Neural progenitor cell (in vitro differentiated cells): ENCODE results near the gene CTLA4. TPM values are rescaled to one million over a fixed set of nuclear protein-coding genes. Genes with fewer than 3 reads are reported as not detected.

ENCODE experiments used
- DNase-seq: peaks from one replicate; pipeline ENCODE4 v3.0.0-alpha.2; 2016; ENCODE audit warnings: low spot score
- H2AFZ ChIP-seq: fragments of 200-600 bp; sonication (generic); replicated peaks from 2 replicates; pipeline ENCODE4 v1.6.1; 2016; ENCODE audit warnings: antibody characterized with exemption
- H3F3A ChIP-seq: fragments of 200-600 bp; sonication (generic); 2 replicates; pipeline ENCODE4 v1.6.1; 2016; ENCODE audit warnings: antibody characterized with exemption, low read depth
- H3K27ac ChIP-seq: fragments of 200-600 bp; sonication (generic); 2 replicates; pipeline ENCODE4 v1.5.1; 2016; ENCODE audit warnings: mild to moderate bottlenecking
- H3K27me3 ChIP-seq: fragments of 200-600 bp; sonication (generic); 2 replicates; pipeline ENCODE4 v1.6.1; 2016; ENCODE audit warnings: mild to moderate bottlenecking, moderate library complexity
- H3K36me3 ChIP-seq: fragments of 200-600 bp; sonication (generic); 2 replicates; pipeline ENCODE4 v1.5.1; 2016
- H3K4me1 ChIP-seq: fragments of 200-600 bp; sonication (generic); 2 replicates; pipeline ENCODE4 v1.6.1; 2016; ENCODE audit warnings: mixed run types
- H3K4me2 ChIP-seq: fragments of 200-600 bp; sonication (generic); 2 replicates; pipeline ENCODE4 v1.6.1; 2016
- H3K4me3 ChIP-seq: fragments of 200-600 bp; sonication (generic); 2 replicates; pipeline ENCODE4 v1.5.1; 2016
- H3K79me2 ChIP-seq: fragments of 200-600 bp; sonication (generic); 2 replicates; pipeline ENCODE4 v1.6.1; 2016; ENCODE audit warnings: low read depth
- H3K9ac ChIP-seq: fragments of 200-600 bp; sonication (generic); 2 replicates; pipeline ENCODE4 v1.6.1; 2016
- H3K9me3 ChIP-seq: fragments of 200-600 bp; sonication (generic); 2 replicates; pipeline ENCODE4 v1.5.1; 2016; ENCODE audit warnings: low read depth
- H4K20me1 ChIP-seq: fragments of 200-600 bp; sonication (generic); 2 replicates; pipeline ENCODE4 v1.6.1; 2016; ENCODE audit warnings: low read depth
- H3K27ac Mint-ChIP-seq: 3 replicates; pipeline ENCODE4 v1.8.0; 2021; ENCODE audit warnings: mixed read lengths
- H3K27me3 Mint-ChIP-seq: 2 replicates; pipeline ENCODE4 v1.8.0; 2022; ENCODE audit warnings: low read depth, mild to moderate bottlenecking, inconsistent platforms, moderate library complexity, mixed read lengths; ENCODE audit not compliant: insufficient read depth
- H3K36me3 Mint-ChIP-seq: 3 replicates; pipeline ENCODE4 v1.8.0; 2021; ENCODE audit warnings: mixed read lengths
- H3K4me1 Mint-ChIP-seq: 3 replicates; pipeline ENCODE4 v1.8.0; 2021; ENCODE audit warnings: mixed read lengths
- H3K4me3 Mint-ChIP-seq: 3 replicates; pipeline ENCODE4 v1.8.0; 2021; ENCODE audit warnings: mild to moderate bottlenecking, moderate library complexity, mixed read lengths
- H3K9me3 Mint-ChIP-seq: 3 replicates; pipeline ENCODE4 v1.8.0; 2020; ENCODE audit warnings: mixed read lengths
- EZH2 ChIP-seq: fragments of 200-600 bp; sonication (generic); IDR thresholded peaks from 2 replicates; pipeline ENCODE4 v1.6.1; 2017; ENCODE audit warnings: antibody characterized with exemption, mild to moderate bottlenecking, moderate library complexity
- EZH2phosphoT487 ChIP-seq: fragments of 200-600 bp; sonication (generic); IDR thresholded peaks from 2 replicates; pipeline ENCODE4 v1.6.1; 2017; ENCODE audit warnings: antibody characterized with exemption
- total RNA-seq: library from RNA; depleted of rRNA; stranded (reverse); fragments of >200 nt; gene quantifications from 2 replicates; pipeline ENCODE4 v1.2.3, GENCODE V29; 2015; ENCODE audit warnings: low replicate concordance
- TF ChIP-seq, protein P1 (sequence below): fragments of 200-600 bp; sonication (generic); IDR thresholded peaks from 2 replicates; pipeline ENCODE4 v1.5.1; 2017; ENCODE audit warnings: antibody characterized with exemption, mild to moderate bottlenecking

The CTLA4 gene
- total RNA-seq, 1 donor from 2014 or later, result not detected

- Mint-ChIP-seq H3K4me3 (no peak overlapping the region), H3K27me3 (no peaks in the 10 kb centered on the region), H3K4me1 (peaks cover 5% of the 10 kb centered on the region), H3K36me3 (no peaks in the 10 kb centered on the region), H3K9me3 (no peaks in the 10 kb centered on the region), H3K27ac (no peak overlapping the region)
- TF ChIP-seq EZH2 (no peak), EZH2phosphoT487 (no peak)
- TF ChIP-seq, protein P1, sequence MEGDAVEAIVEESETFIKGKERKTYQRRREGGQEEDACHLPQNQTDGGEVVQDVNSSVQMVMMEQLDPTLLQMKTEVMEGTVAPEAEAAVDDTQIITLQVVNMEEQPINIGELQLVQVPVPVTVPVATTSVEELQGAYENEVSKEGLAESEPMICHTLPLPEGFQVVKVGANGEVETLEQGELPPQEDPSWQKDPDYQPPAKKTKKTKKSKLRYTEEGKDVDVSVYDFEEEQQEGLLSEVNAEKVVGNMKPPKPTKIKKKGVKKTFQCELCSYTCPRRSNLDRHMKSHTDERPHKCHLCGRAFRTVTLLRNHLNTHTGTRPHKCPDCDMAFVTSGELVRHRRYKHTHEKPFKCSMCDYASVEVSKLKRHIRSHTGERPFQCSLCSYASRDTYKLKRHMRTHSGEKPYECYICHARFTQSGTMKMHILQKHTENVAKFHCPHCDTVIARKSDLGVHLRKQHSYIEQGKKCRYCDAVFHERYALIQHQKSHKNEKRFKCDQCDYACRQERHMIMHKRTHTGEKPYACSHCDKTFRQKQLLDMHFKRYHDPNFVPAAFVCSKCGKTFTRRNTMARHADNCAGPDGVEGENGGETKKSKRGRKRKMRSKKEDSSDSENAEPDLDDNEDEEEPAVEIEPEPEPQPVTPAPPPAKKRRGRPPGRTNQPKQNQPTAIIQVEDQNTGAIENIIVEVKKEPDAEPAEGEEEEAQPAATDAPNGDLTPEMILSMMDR, result no peak
- Histone ChIP-seq H3K36me3 (no peaks in the 10 kb centered on the region), H3K4me1 (no peaks in the 10 kb centered on the region), H3K9ac (no peak overlapping the region), H3K79me2 (no peaks in the 10 kb centered on the region), H3K27ac (no peak overlapping the region), H2AFZ (peak overlapping the region; percentile 86), H3K27me3 (no peaks in the 10 kb centered on the region), H3K4me2 (no peak overlapping the region), H3K4me3 (no peak overlapping the region), H4K20me1 (no peaks in the 10 kb centered on the region), H3F3A (no peaks in the 10 kb centered on the region), H3K9me3 (no peaks in the 10 kb centered on the region)
- DNase-seq, result no peak
These were observed 42.4 kb downstream of the CTLA4 start for GRCh38 chr2:203909974-203910373.

GRCh38 chr2:203913947-203914346, 46.4 kb downstream of the CTLA4 start:
- Histone ChIP-seq H3K36me3 (no peaks in the 10 kb centered on the region), H2AFZ (peak overlapping the region; percentile 22)
- H3K27ac Mint-ChIP-seq, result no peak overlapping the region

DNA sequence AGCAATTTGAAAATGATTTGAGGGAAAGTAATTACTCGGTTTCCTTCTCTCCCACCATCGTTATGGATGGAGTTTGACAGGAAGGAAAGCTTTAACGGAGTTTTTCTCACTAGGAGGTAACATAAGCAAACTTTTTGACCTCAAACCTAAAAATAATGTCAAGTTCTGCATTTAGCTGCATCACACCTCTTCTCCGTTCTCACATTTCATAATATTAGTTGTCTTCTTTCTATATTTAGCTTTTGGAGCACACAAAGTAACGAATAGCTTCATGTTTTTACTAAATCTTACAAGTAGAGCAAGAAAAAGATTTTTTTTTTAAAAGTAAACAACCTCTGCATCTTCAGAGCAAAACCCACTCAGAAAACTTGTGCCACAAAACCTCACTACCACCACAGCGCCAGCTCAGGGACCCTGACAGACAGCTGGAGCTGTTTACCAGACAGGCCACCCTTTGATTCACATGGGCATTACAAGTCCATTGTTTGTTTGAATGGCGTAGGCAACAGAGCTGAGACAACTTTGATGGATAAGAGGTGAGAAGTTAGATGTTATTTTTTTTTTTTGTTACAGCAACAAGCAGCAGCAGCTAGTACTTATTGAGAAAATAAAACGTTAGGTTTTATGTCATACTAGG, 47.1 kb downstream of the CTLA4 start:
- H3K4me3 ChIP-seq, result no peak overlapping the region
- TF ChIP-seq EZH2, result no peak
- TF ChIP-seq EZH2phosphoT487, result no peak
- TF ChIP-seq, protein P1, result no peak
- Mint-ChIP-seq H3K36me3 (no peaks in the 10 kb centered on the region), H3K9me3 (no peaks in the 10 kb centered on the region), H3K4me3 (no peak overlapping the region), H3K4me1 (peaks cover 11% of the 10 kb centered on the region), H3K27me3 (peaks cover 2% of the 10 kb centered on the region), H3K27ac (no peak overlapping the region)
- no peaks in the 10 kb centered on the region for H3F3A ChIP-seq
- peaks cover 10% of the 10 kb centered on the region for H3K4me1 ChIP-seq
- H3K27ac ChIP-seq, result no peak overlapping the region
- H3K9ac ChIP-seq, result no peak overlapping the region
- H3K4me2 ChIP-seq, result no peak overlapping the region
- no peaks in the 10 kb centered on the region for H3K79me2 ChIP-seq
- H3K9me3 ChIP-seq, result no peaks in the 10 kb centered on the region
- no peaks in the 10 kb centered on the region for H4K20me1 ChIP-seq
- H2AFZ ChIP-seq, result no peak overlapping the region
- no peaks in the 10 kb centered on the region for H3K36me3 ChIP-seq
- DNase-seq, result no peak
- H3K27me3 ChIP-seq, result no peaks in the 10 kb centered on the region

More at GRCh38 chr2:203913947-203914346, 46.4 kb downstream of the CTLA4 start:
- no peak overlapping the region for H3K9ac ChIP-seq
- TF ChIP-seq, protein P1, result no peak
- TF ChIP-seq EZH2phosphoT487 (no peak), EZH2 (no peak)
- peaks cover 2% of the 10 kb centered on the region for H3K27me3 Mint-ChIP-seq
- no peaks in the 10 kb centered on the region for H3K9me3 Mint-ChIP-seq
- H3K4me3 Mint-ChIP-seq, result no peak overlapping the region
- no peak for DNase-seq
- no peak overlapping the region for H3K4me3 ChIP-seq
- H3K27ac ChIP-seq, result no peak overlapping the region
- H3K4me1 Mint-ChIP-seq, result peaks cover 15% of the 10 kb centered on the region
- no peaks in the 10 kb centered on the region for H4K20me1 ChIP-seq
- no peaks in the 10 kb centered on the region for H3K36me3 Mint-ChIP-seq
- no peaks in the 10 kb centered on the region for H3K27me3 ChIP-seq
- no peaks in the 10 kb centered on the region for H3F3A ChIP-seq
- H3K4me1 ChIP-seq, result peaks cover 10% of the 10 kb centered on the region
- H3K9me3 ChIP-seq, result no peaks in the 10 kb centered on the region
- no peak overlapping the region for H3K4me2 ChIP-seq
- H3K79me2 ChIP-seq, result no peaks in the 10 kb centered on the region
